CD14-positive monocyte (primary cell): ENCODE results near the gene RYR3. TPM values are rescaled to one million over a fixed set of nuclear protein-coding genes. Genes with fewer than 3 reads are reported as not detected.

Source experiments
- DNase-seq, 3 donors: peaks; one replicate each; pipeline ENCODE4 v3.0.0-alpha.2; 2011 to 2022
- H2AFZ ChIP-seq: 2 replicates; pipeline ENCODE4 v1.6.0; 2012; ENCODE audit warnings: mild to moderate bottlenecking, low read depth, low read length, inconsistent platforms; ENCODE audit not compliant: insufficient read depth, poor library complexity, severe bottlenecking
- H3K27ac ChIP-seq, 2 donors: 1 replicate in 1 of 2; 2 replicates in 1 of 2; pipeline ENCODE4 v1.5.1; 2012 to 2013; ENCODE audit warnings: low read length in 2 of 2, control low read depth in 1 of 2, inconsistent platforms in 1 of 2, low read depth in 1 of 2, mild to moderate bottlenecking in 1 of 2
- H3K27me3 ChIP-seq, 2 donors: one replicate each; pipeline versions ENCODE4 v1.6.0 to v1.6.1; 2011 to 2013; ENCODE audit warnings: low read length in 2 of 2; ENCODE audit not compliant: control insufficient read depth in 2 of 2, insufficient read depth in 2 of 2
- H3K36me3 ChIP-seq, 2 donors: replicated peaks in 1 of 2; 1 replicate in 1 of 2; 2 replicates in 1 of 2; pipeline versions ENCODE4 v1.5.1 to v1.6.1; 2012 to 2013; ENCODE audit warnings: low read length in 2 of 2, control low read depth in 1 of 2, inconsistent platforms in 1 of 2, mild to moderate bottlenecking in 1 of 2; ENCODE audit not compliant: insufficient read depth in 2 of 2, control insufficient read depth in 1 of 2
- H3K4me1 ChIP-seq, 2 donors: 1 replicate in 1 of 2; 2 replicates in 1 of 2; pipeline versions ENCODE4 v1.5.1 to v1.6.1; 2012 to 2013; ENCODE audit warnings: low read length in 2 of 2, control low read depth in 1 of 2, inconsistent platforms in 1 of 2, mild to moderate bottlenecking in 1 of 2, moderate library complexity in 1 of 2; ENCODE audit not compliant: insufficient read depth in 2 of 2, control insufficient read depth in 1 of 2
- H3K4me2 ChIP-seq: replicated peaks from 2 replicates; pipeline ENCODE3; 2012; ENCODE audit warnings: low read length, moderate library complexity, mild to moderate bottlenecking; ENCODE audit not compliant: poor library complexity, severe bottlenecking; ENCODE audit errors: extremely low read depth
- H3K4me3 ChIP-seq, 3 experiments: fragments of 200-600 bp in 1 of 3; sonication (generic) in 1 of 3; replicated peaks in 1 of 3; 1 replicate in 2 of 3; 2 replicates in 1 of 3; pipeline ENCODE4 v1.5.1; 2011 to 2013; ENCODE audit warnings: low read length in 3 of 3, mild to moderate bottlenecking in 3 of 3, control low read depth in 2 of 3, low read depth in 2 of 3, inconsistent platforms in 1 of 3, moderate library complexity in 1 of 3
- H3K79me2 ChIP-seq: 2 replicates; pipeline ENCODE4 v1.6.0; 2012; ENCODE audit warnings: mild to moderate bottlenecking, control low read depth, inconsistent platforms, low read length, moderate library complexity; ENCODE audit not compliant: insufficient read depth
- H3K9ac ChIP-seq: 2 replicates; pipeline ENCODE4 v1.6.0; 2017; ENCODE audit warnings: low read length, mild to moderate bottlenecking; ENCODE audit not compliant: insufficient read depth, poor library complexity, severe bottlenecking
- H3K9me3 ChIP-seq, 2 donors: replicated peaks in 1 of 2; 1 replicate in 1 of 2; 2 replicates in 1 of 2; pipeline versions ENCODE4 v1.5.1 to v1.6.1; 2012 to 2013; ENCODE audit warnings: low read length in 2 of 2, control low read depth in 1 of 2; ENCODE audit not compliant: control insufficient read depth in 1 of 2, insufficient read depth in 1 of 2
- H4K20me1 ChIP-seq: 2 replicates; pipeline ENCODE4 v1.6.0; 2012; ENCODE audit warnings: mild to moderate bottlenecking, low read length, control low read depth, moderate library complexity; ENCODE audit not compliant: insufficient read depth
- H3K27ac Mint-ChIP-seq, 7 donors: one replicate each; pipeline ENCODE4 v1.8.0; 2020; ENCODE audit warnings: mild to moderate bottlenecking in 7 of 7, mixed read lengths in 7 of 7, moderate library complexity in 6 of 7, inconsistent platforms in 2 of 7
- H3K27me3 Mint-ChIP-seq, 3 donors: one replicate each; pipeline ENCODE4 v1.8.0; 2021 to 2022; ENCODE audit warnings: low read depth in 3 of 3, mild to moderate bottlenecking in 3 of 3, mixed read lengths in 3 of 3, moderate library complexity in 3 of 3, inconsistent platforms in 1 of 3
- H3K36me3 Mint-ChIP-seq, 2 donors: one replicate each; pipeline ENCODE4 v1.8.0; 2020; ENCODE audit warnings: mixed read lengths in 2 of 2, inconsistent platforms in 1 of 2, mild to moderate bottlenecking in 1 of 2
- H3K4me1 Mint-ChIP-seq: one replicate; pipeline ENCODE4 v1.8.0; 2020; ENCODE audit warnings: mild to moderate bottlenecking, mixed read lengths
- H3K4me3 Mint-ChIP-seq, 2 donors: one replicate each; pipeline ENCODE4 v1.8.0; 2020; ENCODE audit warnings: mild to moderate bottlenecking in 2 of 2, mixed read lengths in 2 of 2, moderate library complexity in 1 of 2
- H3K9me3 Mint-ChIP-seq, 7 donors: one replicate each; pipeline ENCODE4 v1.8.0; 2020 to 2022; ENCODE audit warnings: mixed read lengths in 7 of 7, mild to moderate bottlenecking in 6 of 7, moderate library complexity in 6 of 7, inconsistent platforms in 2 of 7
- WGBS: methylation state at CpG from one replicate; pipeline ENCODE4 v1.1.5; 2013; ENCODE audit warnings: missing lambda C conversion rate; ENCODE audit not compliant: insufficient coverage; 5-methylcytosine and 5-hydroxymethylcytosine counted together
- intact Hi-C, 2 donors: fragments of 100-400 bp; cut with micrococcal nuclease; formaldehyde crosslinking; loops; one replicate each; pipeline versions ENCODE4 v1.15.0 to v1.15.1; 2023
- polyA plus RNA-seq, 3 donors: library from polyadenylated mRNA; depleted of rRNA in 1 of 3; unstranded in 2 of 3; stranded (reverse) in 1 of 3; fragments of 300-500 nt in 2 of 3; fragments of >200 nt in 1 of 3; fragmentation: Illumina TruSeq in 2 of 3; gene quantifications; 1 replicate in 2 of 3; 2 replicates in 1 of 3; pipeline ENCODE4 v1.2.3, GENCODE V29; 2012 to 2021
- TF ChIP-seq, protein P1 (sequence below): fragments of 200-600 bp; IDR thresholded peaks from one replicate; pipeline ENCODE4 v1.8.0; 2022; ENCODE audit warnings: antibody characterized with exemption, mild to moderate bottlenecking

RYR3 gene
- polyA plus RNA-seq, 3 donors, result not detected

DNA sequence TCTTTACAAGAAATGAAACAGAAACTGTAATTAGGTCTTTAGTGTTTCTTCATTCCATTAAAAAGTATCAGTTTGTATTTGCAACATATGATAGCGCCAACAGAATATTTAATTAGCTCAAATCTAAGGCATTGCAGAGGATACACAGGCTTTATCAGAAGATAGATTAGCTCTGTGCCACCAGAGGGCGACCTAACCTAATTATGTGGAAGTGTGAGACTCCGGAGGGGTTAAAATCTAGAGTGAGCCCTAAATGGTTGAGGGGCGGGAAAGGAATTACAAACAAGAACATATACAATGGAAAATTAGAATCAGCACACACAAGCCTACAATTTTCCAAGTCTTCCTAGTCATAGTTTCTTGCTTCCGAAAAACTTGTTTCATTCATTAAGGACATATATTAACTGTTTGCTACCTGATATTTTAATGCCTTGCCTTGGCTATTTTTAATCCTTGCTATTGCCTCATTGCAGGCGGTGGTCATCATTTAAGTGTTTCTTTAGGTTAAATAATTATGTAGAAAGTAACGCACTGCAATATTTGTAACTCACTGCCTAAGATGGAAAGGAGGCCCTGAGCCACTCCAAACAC is 18.0 kb upstream of the RYR3 start:
- Histone ChIP-seq H3K79me2 (no peaks in the 10 kb centered on the region), H3K4me2 (no peak overlapping the region), H3K36me3 (no peaks in the 10 kb centered on the region), H3K27me3 (peaks cover 0 to 4% of the 10 kb centered on the region in 2 donors), H2AFZ (no peak overlapping the region), H3K9ac (no peak overlapping the region), H3K27ac (no peak overlapping the region), H3K4me1 (no peaks in the 10 kb centered on the region), H3K4me3 (no peak overlapping the region), H4K20me1 (no peaks in the 10 kb centered on the region), H3K9me3 (no peaks in the 10 kb centered on the region)
- no peak overlapping the region for H3K27ac Mint-ChIP-seq
- H3K4me1 Mint-ChIP-seq, result no peaks in the 10 kb centered on the region
- H3K4me3 Mint-ChIP-seq, result no peak overlapping the region
- WGBS, result no CpG with 5 or more reads among the region's 7 CpGs
- DNase-seq, result no peak
- no peaks in the 10 kb centered on the region for H3K36me3 Mint-ChIP-seq
- intact Hi-C loops, result no loop called here
- H3K9me3 Mint-ChIP-seq, result no peaks in the 10 kb centered on the region
- H3K27me3 Mint-ChIP-seq, result peaks cover 0 to 8% (median 1%) of the 10 kb centered on the region in 3 donors
- TF ChIP-seq, protein P1, sequence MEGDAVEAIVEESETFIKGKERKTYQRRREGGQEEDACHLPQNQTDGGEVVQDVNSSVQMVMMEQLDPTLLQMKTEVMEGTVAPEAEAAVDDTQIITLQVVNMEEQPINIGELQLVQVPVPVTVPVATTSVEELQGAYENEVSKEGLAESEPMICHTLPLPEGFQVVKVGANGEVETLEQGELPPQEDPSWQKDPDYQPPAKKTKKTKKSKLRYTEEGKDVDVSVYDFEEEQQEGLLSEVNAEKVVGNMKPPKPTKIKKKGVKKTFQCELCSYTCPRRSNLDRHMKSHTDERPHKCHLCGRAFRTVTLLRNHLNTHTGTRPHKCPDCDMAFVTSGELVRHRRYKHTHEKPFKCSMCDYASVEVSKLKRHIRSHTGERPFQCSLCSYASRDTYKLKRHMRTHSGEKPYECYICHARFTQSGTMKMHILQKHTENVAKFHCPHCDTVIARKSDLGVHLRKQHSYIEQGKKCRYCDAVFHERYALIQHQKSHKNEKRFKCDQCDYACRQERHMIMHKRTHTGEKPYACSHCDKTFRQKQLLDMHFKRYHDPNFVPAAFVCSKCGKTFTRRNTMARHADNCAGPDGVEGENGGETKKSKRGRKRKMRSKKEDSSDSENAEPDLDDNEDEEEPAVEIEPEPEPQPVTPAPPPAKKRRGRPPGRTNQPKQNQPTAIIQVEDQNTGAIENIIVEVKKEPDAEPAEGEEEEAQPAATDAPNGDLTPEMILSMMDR, result peak; percentile 70

DNA sequence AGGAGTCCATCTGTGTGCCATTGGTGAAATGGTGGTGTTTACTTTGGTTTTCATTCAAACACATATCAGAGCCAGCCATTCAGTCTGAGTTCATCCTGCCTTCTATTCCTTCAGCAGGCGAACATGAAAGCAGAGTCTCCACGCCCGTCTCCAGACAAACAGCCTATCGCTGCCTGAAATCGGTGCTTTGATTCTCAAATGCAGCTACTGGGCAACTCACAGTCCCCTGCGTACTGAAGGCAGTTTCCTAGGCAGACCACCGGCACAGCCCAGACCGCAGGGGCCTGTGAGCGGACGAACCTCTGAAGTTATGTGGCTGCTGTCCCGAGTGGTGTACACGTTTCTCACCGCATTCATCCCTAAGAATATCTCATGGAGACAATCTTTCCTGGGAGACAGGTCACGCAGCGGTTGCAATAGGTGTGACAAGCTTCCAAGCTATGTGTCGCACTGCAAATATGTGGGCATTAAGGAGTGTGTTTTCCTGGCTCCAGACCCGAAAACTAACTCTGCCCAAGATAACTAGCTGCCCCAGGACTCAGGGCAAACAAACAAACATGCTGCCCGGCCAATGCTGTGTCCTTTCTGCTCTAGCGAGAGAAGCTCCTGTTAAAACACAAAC is 16.9 kb upstream of the RYR3 start:
- TF ChIP-seq, protein P1, result no peak
- Histone ChIP-seq H3K36me3 (no peaks in the 10 kb centered on the region), H3K9me3 (no peaks in the 10 kb centered on the region), H3K4me3 (no peak overlapping the region), H2AFZ (no peak overlapping the region), H4K20me1 (no peaks in the 10 kb centered on the region), H3K27me3 (peaks cover 0 to 4% of the 10 kb centered on the region in 2 donors), H3K4me2 (no peak overlapping the region), H3K9ac (no peak overlapping the region), H3K4me1 (no peaks in the 10 kb centered on the region), H3K27ac (no peak overlapping the region), H3K79me2 (no peaks in the 10 kb centered on the region)
- H3K4me1 Mint-ChIP-seq, result no peaks in the 10 kb centered on the region
- WGBS, result 95% methylated on average over 11 of the region's 19 CpGs
- H3K27me3 Mint-ChIP-seq, result peaks cover 0 to 8% (median 1%) of the 10 kb centered on the region in 3 donors
- intact Hi-C loops, result no loop called here
- H3K9me3 Mint-ChIP-seq, result no peaks in the 10 kb centered on the region
- DNase-seq, result no peak
- H3K36me3 Mint-ChIP-seq, result no peaks in the 10 kb centered on the region
- no peak overlapping the region for H3K27ac Mint-ChIP-seq
- no peak overlapping the region for H3K4me3 Mint-ChIP-seq
